ENCODE data around the gene ELFN2. TPM values are rescaled to one million over a fixed set of nuclear protein-coding genes. Genes with fewer than 3 reads are reported as not detected.

The ELFN2 gene
- total and polyA plus RNA-seq, 2 experiments from 2014 or later, result 0.48 to 1.1 TPM

DNA sequence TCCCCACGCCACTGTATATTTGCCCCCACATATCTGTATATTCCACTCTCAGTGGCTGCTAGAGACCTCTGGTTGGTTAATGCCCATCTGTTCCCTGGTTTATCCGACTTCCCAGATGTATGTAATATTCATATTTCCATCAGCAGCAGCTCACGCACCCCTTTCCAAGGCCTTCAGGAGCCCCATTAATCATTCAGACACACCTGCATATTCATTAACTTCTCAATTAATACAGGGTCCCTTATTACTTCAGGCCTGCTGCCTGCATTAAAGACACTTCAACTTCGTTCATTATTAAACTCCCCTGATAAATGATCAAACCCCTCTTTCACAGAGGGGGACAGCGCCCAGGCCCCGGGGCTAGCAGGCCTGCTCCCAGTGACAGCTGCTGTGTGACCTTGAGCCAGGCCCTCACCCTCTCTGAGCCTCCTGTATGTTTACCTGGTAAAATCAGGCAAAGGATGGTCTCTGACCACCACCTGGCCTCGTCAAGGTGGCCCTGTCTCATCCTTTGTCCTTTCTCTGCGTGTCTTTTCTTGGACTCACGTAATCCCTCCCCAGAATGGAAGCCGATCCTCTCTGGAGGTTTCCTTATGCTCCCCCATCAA lies 34.5 kb downstream of the ELFN2 start:
- Histone ChIP-seq H3K27me3 (replicated peaks; ENCODE audit: insufficient read depth) (no peaks in the 10 kb centered on the region; the same call in 1 of the 2 replicates), H3K9ac (no peak overlapping the region), H3K9me2 (ENCODE audit: insufficient read depth) (no peaks in the 10 kb centered on the region), H3K4me3 (no peak overlapping the region), H3K79me2 (ENCODE audit: insufficient read depth) (no peaks in the 10 kb centered on the region), H3K4me2 (ENCODE audit: unreplicated experiment) (no peak overlapping the region), H3F3A (ENCODE audit: insufficient read depth) (no peaks in the 10 kb centered on the region), H3K27ac (no peak overlapping the region), H3K36me3 (ENCODE audit: low read depth) (no peaks in the 10 kb centered on the region), H4K20me1 (ENCODE audit: insufficient read depth) (no peaks in the 10 kb centered on the region), H3K9me3 (ENCODE audit: low read depth) (no peaks in the 10 kb centered on the region), H2AFZ (no peak overlapping the region), H3K4me1 (ENCODE audit: insufficient read depth) (no peaks in the 10 kb centered on the region)
- in situ Hi-C loops (cut with MboI), result no loop called here
- 83 to 86% methylated on average over 10 of the region's 10 CpGs for WGBS, 2 experiments (ENCODE audit: low coverage in 1 of 2, low lambda C conversion rate in 2 of 2, missing lambda C conversion rate in 2 of 2)
- no peak for DNase-seq
- no peak for TF ChIP-seq EZH2phosphoT487 (IDR thresholded peaks at IDR 0.05; ENCODE audit: insufficient read depth, low read depth)
- no peak for TF ChIP-seq EZH2 (IDR thresholded peaks at IDR 0.05; ENCODE audit: insufficient read depth, poor library complexity, severe bottlenecking)

- Histone ChIP-seq H3K36me3 (ENCODE audit: low read depth) (no peaks in the 10 kb centered on the region), H3F3A (ENCODE audit: insufficient read depth) (no peaks in the 10 kb centered on the region), H4K20me1 (ENCODE audit: insufficient read depth) (no peaks in the 10 kb centered on the region), H3K27me3 (replicated peaks; ENCODE audit: insufficient read depth) (no peaks in the 10 kb centered on the region; the same call in 1 of the 2 replicates), H3K27ac (no peak overlapping the region), H3K9me3 (ENCODE audit: low read depth) (no peaks in the 10 kb centered on the region), H3K4me3 (no peak overlapping the region), H3K4me1 (ENCODE audit: insufficient read depth) (no peaks in the 10 kb centered on the region), H3K4me2 (ENCODE audit: unreplicated experiment) (no peak overlapping the region), H3K79me2 (ENCODE audit: insufficient read depth) (no peaks in the 10 kb centered on the region), H2AFZ (no peak overlapping the region), H3K9me2 (ENCODE audit: insufficient read depth) (no peaks in the 10 kb centered on the region), H3K9ac (no peak overlapping the region)
- 76 to 79% methylated on average over 7 of the region's 7 CpGs for WGBS, 2 experiments (ENCODE audit: low coverage in 1 of 2, low lambda C conversion rate in 2 of 2, missing lambda C conversion rate in 2 of 2)
- no peak for TF ChIP-seq EZH2 (IDR thresholded peaks at IDR 0.05; ENCODE audit: insufficient read depth, poor library complexity, severe bottlenecking)
- no peak for TF ChIP-seq EZH2phosphoT487 (IDR thresholded peaks at IDR 0.05; ENCODE audit: insufficient read depth, low read depth)
- in situ Hi-C loops (cut with MboI), result no loop called here
- DNase-seq, result no peak
These were observed 35.6 kb downstream of the ELFN2 start for GRCh38 chr22:37391702-37392101.

GRCh38 chr22:37390075-37390474 lies 37.2 kb downstream of the ELFN2 start:
- no peaks in the 10 kb centered on the region for H3K4me1 ChIP-seq (ENCODE audit: insufficient read depth)
- no peaks in the 10 kb centered on the region; the same call in 1 of the 2 replicates for H3K27me3 ChIP-seq (replicated peaks; ENCODE audit: insufficient read depth)
- TF ChIP-seq EZH2phosphoT487 (IDR thresholded peaks at IDR 0.05; ENCODE audit: insufficient read depth, low read depth), result no peak
- no peak for TF ChIP-seq EZH2 (IDR thresholded peaks at IDR 0.05; ENCODE audit: insufficient read depth, poor library complexity, severe bottlenecking)
- H2AFZ ChIP-seq, result no peak overlapping the region
- H3K4me2 ChIP-seq (ENCODE audit: unreplicated experiment), result no peak overlapping the region
- no peak overlapping the region for H3K27ac ChIP-seq
- H3K4me3 ChIP-seq, result no peak overlapping the region
- H3K36me3 ChIP-seq (ENCODE audit: low read depth), result no peaks in the 10 kb centered on the region
- H4K20me1 ChIP-seq (ENCODE audit: insufficient read depth), result no peaks in the 10 kb centered on the region
- no peaks in the 10 kb centered on the region for H3K9me2 ChIP-seq (ENCODE audit: insufficient read depth)
- H3K9ac ChIP-seq, result no peak overlapping the region
- H3F3A ChIP-seq (ENCODE audit: insufficient read depth), result no peaks in the 10 kb centered on the region
- no peak for DNase-seq
- no peaks in the 10 kb centered on the region for H3K79me2 ChIP-seq (ENCODE audit: insufficient read depth)
- in situ Hi-C loops (cut with MboI), result no loop called here
- H3K9me3 ChIP-seq (ENCODE audit: low read depth), result no peaks in the 10 kb centered on the region
- 82 to 83% methylated on average over 6 of the region's 6 CpGs for WGBS, 2 experiments (ENCODE audit: low coverage in 1 of 2, low lambda C conversion rate in 2 of 2, missing lambda C conversion rate in 2 of 2)

DNA sequence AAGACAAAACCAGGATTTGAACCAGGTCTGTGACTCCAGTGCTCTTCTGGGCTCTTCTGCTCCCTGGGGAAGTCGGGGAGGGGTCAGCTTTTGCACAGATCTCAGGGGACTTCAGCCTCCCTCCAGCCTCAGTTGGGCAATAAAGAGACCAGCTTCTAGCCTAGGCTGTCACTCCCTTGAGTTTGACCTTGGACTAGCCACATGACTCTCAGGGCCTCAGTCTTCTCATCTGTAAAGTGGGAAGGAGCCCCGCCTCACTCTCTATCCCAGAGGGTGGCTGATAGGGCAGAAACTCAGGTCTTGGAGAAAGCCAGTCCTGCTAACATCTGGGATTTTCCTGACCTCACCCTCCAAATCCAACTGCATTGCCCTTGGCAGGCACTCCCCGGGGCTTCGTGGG lies 38.7 kb downstream of the ELFN2 start:
- WGBS, 2 experiments (ENCODE audit: low coverage in 1 of 2, low lambda C conversion rate in 2 of 2, missing lambda C conversion rate in 2 of 2), result 82 to 86% methylated on average over 4 of the region's 4 CpGs
- in situ Hi-C loops (cut with MboI), result no loop called here

More for the DNA sequence above, 38.7 kb downstream of the ELFN2 start:
- Histone ChIP-seq H3K4me1 (ENCODE audit: insufficient read depth) (no peaks in the 10 kb centered on the region), H3K9ac (no peak overlapping the region), H4K20me1 (ENCODE audit: insufficient read depth) (no peaks in the 10 kb centered on the region), H3K27ac (no peak overlapping the region), H3K4me3 (no peak overlapping the region), H3K79me2 (ENCODE audit: insufficient read depth) (no peaks in the 10 kb centered on the region), H2AFZ (no peak overlapping the region), H3K9me2 (ENCODE audit: insufficient read depth) (no peaks in the 10 kb centered on the region), H3F3A (ENCODE audit: insufficient read depth) (no peaks in the 10 kb centered on the region), H3K27me3 (replicated peaks; ENCODE audit: insufficient read depth) (no peaks in the 10 kb centered on the region; the same call in 1 of the 2 replicates), H3K4me2 (ENCODE audit: unreplicated experiment) (no peak overlapping the region), H3K36me3 (ENCODE audit: low read depth) (no peaks in the 10 kb centered on the region), H3K9me3 (ENCODE audit: low read depth) (no peaks in the 10 kb centered on the region)
- TF ChIP-seq EZH2 (IDR thresholded peaks at IDR 0.05; ENCODE audit: insufficient read depth, poor library complexity, severe bottlenecking) (no peak), EZH2phosphoT487 (IDR thresholded peaks at IDR 0.05; ENCODE audit: insufficient read depth, low read depth) (no peak)
- DNase-seq, result no peak

Data from GM23248 (cell line).